GM12892 (cell line): ENCODE measurements around the gene ADAMTS16.

ENCODE experiments used
- POLR2A ChIP-seq: IDR thresholded peaks from 2 replicates; pipeline ENCODE4 v1.6.1; 2011; ENCODE audit warnings: low read depth, low read length, control low read depth
- POLR2AphosphoS5 ChIP-seq: IDR thresholded peaks from 2 replicates; pipeline ENCODE4 v1.6.1; 2011; ENCODE audit warnings: low read depth, low read length, control low read depth

DNA sequence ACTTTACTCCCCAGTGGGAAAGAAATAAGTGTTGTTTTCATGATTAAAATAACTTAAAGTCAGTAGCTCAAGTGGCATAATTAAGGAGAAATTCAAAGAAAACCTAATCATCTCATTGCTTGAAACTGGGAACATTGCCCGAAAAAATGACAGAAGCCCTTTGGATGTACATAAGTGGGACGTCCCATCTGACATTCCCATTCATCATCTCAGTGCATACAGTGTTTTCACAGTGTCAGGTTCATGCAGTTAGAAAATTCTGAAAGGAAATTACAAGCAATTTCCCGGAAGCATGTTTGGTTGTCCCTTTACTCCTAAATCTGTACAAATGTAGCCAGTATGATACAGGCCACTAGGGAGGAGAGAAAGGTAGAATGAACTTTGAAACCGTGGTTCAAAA, 95.6 kb downstream of the ADAMTS16 start:
- TF ChIP-seq POLR2AphosphoS5, result no peak
- no peak for TF ChIP-seq POLR2A
